ENCODE measurements around the gene PCTP. TPM values are rescaled to one million over a fixed set of nuclear protein-coding genes. Genes with fewer than 3 reads are reported as not detected.

Gene PCTP
- total and polyA plus RNA-seq, 9 of the 15 experiments (the other 6 are each of a cell fraction or from before 2014, with no cell fraction given): 10.9 to 62.3 (median 41.2) TPM

GRCh38 chr17:55750750-55751657 lies at the start of gene PCTP (continued):
- TF ChIP-seq EWSR1 (IDR thresholded peaks at IDR 0.05; ENCODE audit: borderline replicate concordance, low read depth, partially characterized antibody): no peak
- 0 out of 2 replicates have a peak, but pooled peaks have one; percentile 29 for TF ChIP-seq ZNF740 (CRISPR knock-in tag; IDR thresholded peaks at IDR 0.05)
- TF ChIP-seq ZNF740 (tag; IDR thresholded peaks at IDR 0.05): no peak
- no peak for TF ChIP-seq ZNF239 (CRISPR knock-in tag; IDR thresholded peaks at IDR 0.05)
- no peak for TF ChIP-seq HNRNPK (IDR thresholded peaks at IDR 0.05; ENCODE audit: low read depth, low read length, poor library complexity, severe bottlenecking)
- TF ChIP-seq THAP7 (CRISPR knock-in tag; IDR thresholded peaks at IDR 0.05): no peak
- TF ChIP-seq ZNF217 (CRISPR knock-in tag; IDR thresholded peaks at IDR 0.05): no peak
- TF ChIP-seq JUND (IDR thresholded peaks at IDR 0.05; ENCODE audit: borderline replicate concordance, low read depth, low read length): no peak; the same call in none of the 2 replicates
- no peak for TF ChIP-seq JUND (tag; IDR thresholded peaks at IDR 0.05; ENCODE audit: borderline replicate concordance, low read depth, low read length)
- TF ChIP-seq POLR2B (IDR thresholded peaks at IDR 0.05; ENCODE audit: low read depth, partially characterized antibody): peak; percentile 85
- no peak for TF ChIP-seq SETDB1 (IDR thresholded peaks at IDR 0.05; ENCODE audit: low read length)
- peak; percentile 30; the same call in 1 of the 2 replicates for TF ChIP-seq BCOR (IDR thresholded peaks at IDR 0.05)
- TF ChIP-seq RAD51 (IDR thresholded peaks at IDR 0.05; ENCODE audit: borderline replicate concordance, low read depth): no peak
- TF ChIP-seq PHF20 (IDR thresholded peaks at IDR 0.05; ENCODE audit: partially characterized antibody): peak; percentile 88
- no peak for TF ChIP-seq HOXB6 (CRISPR knock-in tag; IDR thresholded peaks at IDR 0.05; ENCODE audit: borderline replicate concordance)
- peak; percentile 42 to 75 for TF ChIP-seq MNT (conservative IDR thresholded peaks at IDR 0.05)
- no peak for TF ChIP-seq RFX5 (IDR thresholded peaks at IDR 0.05; ENCODE audit: low read depth, low read length)
- TF ChIP-seq PHF21A (IDR thresholded peaks at IDR 0.05; ENCODE audit: borderline replicate concordance, low read depth): no peak; the same call in 1 of the 2 replicates
- peak; percentile 28; the same call in 1 of the 2 replicates for TF ChIP-seq L3MBTL2 (IDR thresholded peaks at IDR 0.05)
- no peak for TF ChIP-seq U2AF2 (optimal IDR thresholded peaks at IDR 0.05; ENCODE audit: low read depth, low read length)
- TF ChIP-seq SRSF1 (IDR thresholded peaks at IDR 0.05; ENCODE audit: low read depth, low read length): no peak
- TF ChIP-seq ZNF512 (tag; IDR thresholded peaks at IDR 0.05): no peak
- no peak for TF ChIP-seq ZNF384 (IDR thresholded peaks at IDR 0.05; ENCODE audit: low read depth, low read length)
- TF ChIP-seq ZNF696 (CRISPR knock-in tag; conservative IDR thresholded peaks at IDR 0.05): no peak
- no peak for TF ChIP-seq FUS (optimal IDR thresholded peaks at IDR 0.05; ENCODE audit: low read depth, low read length)
